ENCODE measurements around the gene GPR6.

DNA sequence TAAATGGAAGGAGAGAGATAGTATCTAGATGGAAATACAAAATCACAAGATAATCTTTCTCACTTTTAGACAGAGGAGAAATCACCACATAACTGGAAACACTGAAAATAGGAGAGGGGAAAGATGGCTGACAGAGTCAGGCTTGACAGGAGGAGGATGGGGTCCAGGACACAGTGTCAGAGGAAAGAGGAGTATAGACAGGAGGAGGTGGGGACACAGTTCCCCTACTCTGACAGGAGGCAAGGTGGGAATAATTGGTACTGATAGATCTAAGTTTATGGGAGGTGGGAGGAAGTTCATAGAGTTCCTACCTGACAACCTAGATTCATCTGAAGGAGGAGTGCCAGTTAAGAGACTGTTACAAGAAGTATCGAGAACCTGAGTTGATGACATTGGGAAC lies 9.1 kb downstream of the GPR6 start:
- TF ChIP-seq POLR2AphosphoS5 (IDR thresholded peaks at IDR 0.05; ENCODE audit: insufficient read depth in 1 of 2, low read depth in 1 of 2) = no peak
- TF ChIP-seq, protein P1, sequence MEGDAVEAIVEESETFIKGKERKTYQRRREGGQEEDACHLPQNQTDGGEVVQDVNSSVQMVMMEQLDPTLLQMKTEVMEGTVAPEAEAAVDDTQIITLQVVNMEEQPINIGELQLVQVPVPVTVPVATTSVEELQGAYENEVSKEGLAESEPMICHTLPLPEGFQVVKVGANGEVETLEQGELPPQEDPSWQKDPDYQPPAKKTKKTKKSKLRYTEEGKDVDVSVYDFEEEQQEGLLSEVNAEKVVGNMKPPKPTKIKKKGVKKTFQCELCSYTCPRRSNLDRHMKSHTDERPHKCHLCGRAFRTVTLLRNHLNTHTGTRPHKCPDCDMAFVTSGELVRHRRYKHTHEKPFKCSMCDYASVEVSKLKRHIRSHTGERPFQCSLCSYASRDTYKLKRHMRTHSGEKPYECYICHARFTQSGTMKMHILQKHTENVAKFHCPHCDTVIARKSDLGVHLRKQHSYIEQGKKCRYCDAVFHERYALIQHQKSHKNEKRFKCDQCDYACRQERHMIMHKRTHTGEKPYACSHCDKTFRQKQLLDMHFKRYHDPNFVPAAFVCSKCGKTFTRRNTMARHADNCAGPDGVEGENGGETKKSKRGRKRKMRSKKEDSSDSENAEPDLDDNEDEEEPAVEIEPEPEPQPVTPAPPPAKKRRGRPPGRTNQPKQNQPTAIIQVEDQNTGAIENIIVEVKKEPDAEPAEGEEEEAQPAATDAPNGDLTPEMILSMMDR (IDR thresholded peaks at IDR 0.05) = no peak

Data from vagina (tissue), 2 donors.